H9 (cell line): ENCODE data around the gene PTRHD1. TPM values are rescaled to one million over a fixed set of nuclear protein-coding genes. Genes with fewer than 3 reads are reported as not detected.
A peak's percentile ranks its signal among the peaks of the same experiment; 100 is the strongest.

Source experiments
- DNase-seq: peaks from one replicate; pipeline ENCODE4 v3.0.0-alpha.2; 2017
- H2AFZ ChIP-seq: one replicate; pipeline ENCODE4 v1.6.1; 2013; ENCODE audit warnings: mild to moderate bottlenecking, low read length, control low read depth, moderate library complexity
- H2AK5ac ChIP-seq: 2 replicates; pipeline ENCODE4 v1.6.1; 2013; ENCODE audit warnings: low read length, control low read depth, mixed read lengths; ENCODE audit not compliant: insufficient read length
- H2BK120ac ChIP-seq: one replicate; pipeline ENCODE4 v1.6.1; 2013; ENCODE audit warnings: low read depth, mild to moderate bottlenecking, low read length, control low read depth, inconsistent platforms; ENCODE audit not compliant: poor library complexity, severe bottlenecking
- H2BK12ac ChIP-seq: 2 replicates; pipeline ENCODE4 v1.6.1; 2013; ENCODE audit warnings: low read length, control low read depth, mixed read lengths, low read depth; ENCODE audit not compliant: insufficient read length
- H2BK15ac ChIP-seq: 2 replicates; pipeline ENCODE4 v1.6.1; 2013; ENCODE audit warnings: low read depth, low read length, control low read depth
- H2BK20ac ChIP-seq: one replicate; pipeline ENCODE4 v1.6.1; 2013; ENCODE audit warnings: low read depth, mild to moderate bottlenecking, low read length, control low read depth, inconsistent platforms; ENCODE audit not compliant: poor library complexity, severe bottlenecking
- H2BK5ac ChIP-seq: 2 replicates; pipeline ENCODE4 v1.6.1; 2013; ENCODE audit warnings: low read length, control low read depth, mixed read lengths; ENCODE audit not compliant: insufficient read length
- H3K14ac ChIP-seq: 2 replicates; pipeline ENCODE4 v1.6.1; 2013; ENCODE audit warnings: low read length, control low read depth; ENCODE audit not compliant: insufficient read depth
- H3K18ac ChIP-seq: 2 replicates; pipeline ENCODE4 v1.6.1; 2013; ENCODE audit warnings: low read depth, mild to moderate bottlenecking, mixed read lengths, low read length, control low read depth; ENCODE audit not compliant: insufficient read length
- H3K23ac ChIP-seq: 2 replicates; pipeline ENCODE4 v1.6.1; 2013; ENCODE audit warnings: low read length, control low read depth, mixed read lengths, low read depth; ENCODE audit not compliant: insufficient read length
- H3K23me2 ChIP-seq: 2 replicates; pipeline ENCODE4 v1.6.1; 2013; ENCODE audit warnings: low read depth, mild to moderate bottlenecking, mixed read lengths, low read length, control low read depth; ENCODE audit not compliant: insufficient read length, poor library complexity, severe bottlenecking
- H3K27ac ChIP-seq: 2 replicates; pipeline ENCODE4 v1.5.1; 2013; ENCODE audit warnings: low read length, control low read depth, mixed read lengths, low read depth; ENCODE audit not compliant: insufficient read length
- H3K27me3 ChIP-seq: 2 replicates; pipeline ENCODE4 v1.6.1; 2013; ENCODE audit warnings: low read length, control low read depth, inconsistent platforms; ENCODE audit not compliant: insufficient read depth
- H3K4ac ChIP-seq: 2 replicates; pipeline ENCODE4 v1.6.1; 2013; ENCODE audit warnings: low read depth, mild to moderate bottlenecking, control low read depth, inconsistent platforms, low read length, moderate library complexity
- H3K4me1 ChIP-seq: 2 replicates; pipeline ENCODE4 v1.6.1; 2013; ENCODE audit warnings: low read length, control low read depth, inconsistent platforms; ENCODE audit not compliant: insufficient read depth
- H3K4me2 ChIP-seq: 2 replicates; pipeline ENCODE4 v1.6.1; 2013; ENCODE audit warnings: low read length, control low read depth, mixed read lengths; ENCODE audit not compliant: insufficient read length, insufficient read depth
- H3K56ac ChIP-seq: 2 replicates; pipeline ENCODE4 v1.6.1; 2013; ENCODE audit warnings: low read depth, mild to moderate bottlenecking, mixed read lengths, low read length, control low read depth; ENCODE audit not compliant: insufficient read length
- H3K79me1 ChIP-seq: 2 replicates; pipeline ENCODE4 v1.6.1; 2013; ENCODE audit warnings: low read depth, mild to moderate bottlenecking, moderate library complexity, low read length, control low read depth, inconsistent platforms; ENCODE audit not compliant: insufficient read depth, poor library complexity, severe bottlenecking
- H3K79me2 ChIP-seq: 2 replicates; pipeline ENCODE4 v1.6.1; 2013; ENCODE audit warnings: low read length, control low read depth, inconsistent platforms; ENCODE audit not compliant: insufficient read depth
- H3K9ac ChIP-seq: 2 replicates; pipeline ENCODE4 v1.6.1; 2013; ENCODE audit warnings: low read length, control low read depth, mixed read lengths; ENCODE audit not compliant: insufficient read length; ENCODE audit errors: extremely low read depth
- H3K9me3 ChIP-seq: one replicate; pipeline ENCODE4 v1.6.1; 2013; ENCODE audit warnings: low read depth, low read length, inconsistent platforms; ENCODE audit not compliant: control insufficient read depth
- H3T11ph ChIP-seq: one replicate; pipeline ENCODE4 v1.6.1; 2013; ENCODE audit warnings: mild to moderate bottlenecking, low read length, control low read depth, inconsistent platforms
- H4K20me1 ChIP-seq: one replicate; pipeline ENCODE4 v1.6.1; 2013; ENCODE audit not compliant: control insufficient read depth, insufficient read length, insufficient read depth
- H4K5ac ChIP-seq: 2 replicates; pipeline ENCODE4 v1.6.1; 2013; ENCODE audit warnings: low read depth, mild to moderate bottlenecking, mixed read lengths, low read length, control low read depth; ENCODE audit not compliant: insufficient read length
- H4K8ac ChIP-seq: replicated peaks from 2 replicates; pipeline ENCODE4 v1.6.1; 2013; ENCODE audit warnings: low read length, control low read depth, mixed read lengths, low read depth; ENCODE audit not compliant: insufficient read length
- H4K91ac ChIP-seq: 2 replicates; pipeline ENCODE4 v1.6.1; 2013; ENCODE audit warnings: low read depth, mild to moderate bottlenecking, moderate library complexity, mixed read lengths, low read length, control low read depth; ENCODE audit not compliant: insufficient read length
- H3K27ac Mint-ChIP-seq, 3 experiments: 2 replicates in 2 of 3; 3 replicates in 1 of 3; pipeline ENCODE4 v1.8.0; 2020 to 2021; ENCODE audit warnings: mixed read lengths in 3 of 3, mild to moderate bottlenecking in 1 of 3, moderate library complexity in 1 of 3
- H3K27me3 Mint-ChIP-seq: 2 replicates; pipeline ENCODE4 v1.8.0; 2021; ENCODE audit warnings: low read depth, mild to moderate bottlenecking, moderate library complexity, mixed read lengths
- H3K36me3 Mint-ChIP-seq, 3 experiments: 2 replicates in 2 of 3; 3 replicates in 1 of 3; pipeline ENCODE4 v1.8.0; 2020 to 2021; ENCODE audit warnings: low read depth in 3 of 3, mixed read lengths in 3 of 3; ENCODE audit not compliant: insufficient read depth in 1 of 3
- H3K4me1 Mint-ChIP-seq, 2 experiments: 2 replicates each; pipeline ENCODE4 v1.8.0; 2020; ENCODE audit warnings: mixed read lengths in 2 of 2
- H3K4me3 Mint-ChIP-seq, 2 experiments: 2 replicates in 1 of 2; 3 replicates in 1 of 2; pipeline ENCODE4 v1.8.0; 2020 to 2021; ENCODE audit warnings: mild to moderate bottlenecking in 2 of 2, mixed read lengths in 2 of 2, moderate library complexity in 1 of 2
- H3K9me3 Mint-ChIP-seq, 2 experiments: 2 replicates in 1 of 2; 3 replicates in 1 of 2; pipeline ENCODE4 v1.8.0; 2020; ENCODE audit warnings: mild to moderate bottlenecking in 2 of 2, mixed read lengths in 2 of 2, moderate library complexity in 1 of 2
- CTCF ChIP-seq: fragments of 200-600 bp; sonication (generic); conservative IDR thresholded peaks from 3 replicates; pipeline ENCODE4 v1.8.0; 2021; ENCODE audit warnings: antibody characterized with exemption, mild to moderate bottlenecking
- WGBS: extraction: QIAGEN DNeasy Blood & Tissue Kit; methylation state at CpG from one replicate; pipeline ENCODE4 v1.1.7; 2013; ENCODE audit warnings: missing lambda C conversion rate, low lambda C conversion rate, mixed read lengths; ENCODE audit not compliant: insufficient read length; ENCODE audit errors: extremely low coverage; 5-methylcytosine and 5-hydroxymethylcytosine counted together
- total RNA-seq: library from RNA; stranded (reverse); gene quantifications from 2 replicates; pipeline ENCODE4 v1.2.1, GENCODE V29; 2021

PTRHD1 gene
- total RNA-seq, 1 experiment from 2014 or later = 43.7 TPM

DNA sequence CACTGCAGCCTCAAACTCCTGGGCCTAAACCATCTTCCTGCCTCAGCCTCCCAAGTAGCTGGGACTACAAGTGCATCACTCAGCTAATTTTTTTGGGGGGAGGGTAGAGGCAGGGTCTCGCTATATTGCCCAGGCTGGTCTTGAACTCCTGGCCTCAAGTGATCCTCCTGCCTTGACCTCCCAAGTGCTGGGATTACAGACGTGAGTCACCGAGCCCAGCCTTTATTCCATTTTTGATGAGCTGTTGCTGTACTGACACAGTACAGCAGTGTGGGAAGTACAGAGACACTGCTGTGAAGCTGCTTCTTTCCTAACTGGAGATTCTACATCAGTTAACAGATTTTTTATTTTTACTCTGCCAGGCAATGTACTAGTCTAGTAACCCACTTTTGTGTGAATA lies 18.8 kb downstream of the PTRHD1 start:
- no CpG with 5 or more reads among the region's 3 CpGs for WGBS
- no peak overlapping the region for H2BK15ac ChIP-seq
- no peak overlapping the region for H3K4ac ChIP-seq
- no peak for TF ChIP-seq CTCF
- peaks cover 5 to 22% (median 9%) of the 10 kb centered on the region in 3 experiments for H3K36me3 Mint-ChIP-seq
- H2BK20ac ChIP-seq = no peak overlapping the region
- H3K79me1 ChIP-seq = no peaks in the 10 kb centered on the region
- peaks cover 0 to 3% of the 10 kb centered on the region in 2 experiments; a peak in 1 of 5 replicates for H3K9me3 Mint-ChIP-seq
- no peak overlapping the region for H2AFZ ChIP-seq
- H2BK120ac ChIP-seq = no peak overlapping the region
- no peaks in the 10 kb centered on the region for H3K9me3 ChIP-seq
- H4K8ac ChIP-seq = no peak overlapping the region
- H3K4me1 Mint-ChIP-seq = peaks cover 29% of the 10 kb centered on the region in 2 experiments
- DNase-seq = no peak
- H3K79me2 ChIP-seq = no peaks in the 10 kb centered on the region
- peaks cover 2% of the 10 kb centered on the region; the same call in 1 of the 2 replicates for H3K4me1 ChIP-seq
- H3K27me3 ChIP-seq = no peaks in the 10 kb centered on the region
- no peak overlapping the region for H3T11ph ChIP-seq
- H2BK5ac ChIP-seq = no peak overlapping the region
- H2BK12ac ChIP-seq = no peak overlapping the region
- H3K9ac ChIP-seq = no peak overlapping the region
- H4K5ac ChIP-seq = no peak overlapping the region
- H3K23ac ChIP-seq = no peak overlapping the region
- no peaks in the 10 kb centered on the region for H3K23me2 ChIP-seq
- H4K20me1 ChIP-seq = no peaks in the 10 kb centered on the region
- no peak overlapping the region for H3K18ac ChIP-seq
- H3K56ac ChIP-seq = no peak overlapping the region
- H3K27ac ChIP-seq = no peak overlapping the region
- H3K14ac ChIP-seq = no peak overlapping the region
- H3K4me3 Mint-ChIP-seq = no peak overlapping the region
- H3K4me2 ChIP-seq = no peak overlapping the region
- H2AK5ac ChIP-seq = no peak overlapping the region
- H3K27me3 Mint-ChIP-seq = no peaks in the 10 kb centered on the region; the same call in 1 of the 2 replicates
- H3K27ac Mint-ChIP-seq = 0 out of 7 replicates have a peak overlapping the region, but pooled peaks of 1 of the 3 experiments have one; percentile 16
- no peak overlapping the region for H4K91ac ChIP-seq
